DND-41 (cell line): ENCODE data around the gene NKTR.

Experiments used
- ATAC-seq: fragments of 200-7000 bp; cut with Tn5 transposase; 3 replicates; pipeline ENCODE4 v1.9.1; 2021; ENCODE audit warnings: low read depth; ENCODE audit not compliant: insufficient read depth
- DNase-seq: peaks from one replicate; pipeline ENCODE4 v3.0.0-alpha.2; 2020
- H2AFZ ChIP-seq: 2 replicates; pipeline ENCODE4 v1.6.0; 2012; ENCODE audit warnings: low read depth, low read length
- H3K27ac ChIP-seq: 2 replicates; pipeline ENCODE4 v1.5.1; 2012; ENCODE audit warnings: low read length, inconsistent platforms
- H3K27me3 ChIP-seq: fragments of 200-600 bp; sonication (generic); 2 replicates; pipeline ENCODE4 v1.6.0; 2012; ENCODE audit warnings: low read length, mild to moderate bottlenecking, inconsistent platforms; ENCODE audit not compliant: insufficient read depth, poor library complexity
- H3K36me3 ChIP-seq: 2 replicates; pipeline ENCODE4 v1.5.1; 2012; ENCODE audit warnings: low read length, inconsistent platforms; ENCODE audit not compliant: insufficient read depth
- H3K4me1 ChIP-seq: 2 replicates; pipeline ENCODE4 v1.5.1; 2012; ENCODE audit warnings: mild to moderate bottlenecking, low read length; ENCODE audit not compliant: insufficient read depth
- H3K4me2 ChIP-seq: 2 replicates; pipeline ENCODE4 v1.6.0; 2012; ENCODE audit warnings: mild to moderate bottlenecking, moderate library complexity, low read length, inconsistent platforms; ENCODE audit not compliant: insufficient read depth
- H3K4me3 ChIP-seq, 2 experiments: fragments of 200-600 bp in 1 of 2; shearing (Covaris generic) in 1 of 2; 2 replicates each; pipeline ENCODE4 v1.5.1; 2012 to 2016; ENCODE audit warnings: inconsistent platforms in 2 of 2, low read length in 2 of 2, mild to moderate bottlenecking in 2 of 2, low read depth in 1 of 2, moderate library complexity in 1 of 2
- H3K79me2 ChIP-seq: 2 replicates; pipeline ENCODE4 v1.6.0; 2012; ENCODE audit warnings: low read length, inconsistent platforms; ENCODE audit not compliant: insufficient read depth
- H3K9ac ChIP-seq: 2 replicates; pipeline ENCODE4 v1.6.0; 2012; ENCODE audit warnings: low read depth, mild to moderate bottlenecking, inconsistent platforms, low read length, moderate library complexity
- H3K9me3 ChIP-seq: 2 replicates; pipeline ENCODE4 v1.5.1; 2012; ENCODE audit warnings: low read length, moderate library complexity, mild to moderate bottlenecking, inconsistent platforms; ENCODE audit not compliant: insufficient read depth, severe bottlenecking
- H4K20me1 ChIP-seq: 2 replicates; pipeline ENCODE4 v1.6.0; 2012; ENCODE audit warnings: low read length; ENCODE audit not compliant: insufficient read depth
- CTCF ChIP-seq: IDR thresholded peaks from 2 replicates; pipeline ENCODE4 v1.5.1; 2012; ENCODE audit warnings: borderline replicate concordance, low read length, moderate library complexity, mild to moderate bottlenecking; ENCODE audit not compliant: poor library complexity, severe bottlenecking; ENCODE audit errors: extremely low read depth
- EZH2 ChIP-seq: IDR thresholded peaks from 3 replicates; pipeline ENCODE4 v1.6.1; 2012; ENCODE audit warnings: borderline replicate concordance, low read depth, mild to moderate bottlenecking, moderate library complexity, low read length, inconsistent platforms; ENCODE audit not compliant: severe bottlenecking

Gene NKTR

GRCh38 chr3:42660898-42661297 lies 60.4 kb downstream of the NKTR start:
- Histone ChIP-seq H3K4me1 (no peaks in the 10 kb centered on the region), H3K4me2 (no peak overlapping the region), H3K4me3 (no peak overlapping the region), H3K9me3 (no peaks in the 10 kb centered on the region), H3K36me3 (no peaks in the 10 kb centered on the region), H4K20me1 (no peaks in the 10 kb centered on the region), H3K79me2 (no peaks in the 10 kb centered on the region), H3K27ac (no peak overlapping the region), H3K9ac (no peak overlapping the region), H2AFZ (no peak overlapping the region), H3K27me3 (no peaks in the 10 kb centered on the region)
- DNase-seq (no peak), ATAC-seq (no peak)
- TF ChIP-seq EZH2 = no peak

- Histone ChIP-seq H3K27me3 (no peaks in the 10 kb centered on the region), H3K4me3 (no peak overlapping the region), H3K4me2 (no peak overlapping the region), H3K36me3 (no peaks in the 10 kb centered on the region), H3K9ac (no peak overlapping the region), H2AFZ (no peak overlapping the region), H3K79me2 (no peaks in the 10 kb centered on the region), H3K9me3 (no peaks in the 10 kb centered on the region), H3K27ac (no peak overlapping the region), H3K4me1 (no peaks in the 10 kb centered on the region), H4K20me1 (no peaks in the 10 kb centered on the region)
- ATAC-seq = no peak
- no peak for DNase-seq
- TF ChIP-seq CTCF = no peak
- TF ChIP-seq EZH2 = no peak
These were observed 61.1 kb downstream of the NKTR start for GRCh38 chr3:42661593-42662022.

- no peaks in the 10 kb centered on the region for H3K4me1 ChIP-seq
- H3K27ac ChIP-seq = no peak overlapping the region
- DNase-seq = no peak
- no peak overlapping the region for H2AFZ ChIP-seq
- no peak overlapping the region for H3K9ac ChIP-seq
- no peak overlapping the region for H3K4me3 ChIP-seq
- no peaks in the 10 kb centered on the region for H3K36me3 ChIP-seq
- H3K9me3 ChIP-seq = no peaks in the 10 kb centered on the region
- H3K27me3 ChIP-seq = no peaks in the 10 kb centered on the region
- no peak for ATAC-seq
- H4K20me1 ChIP-seq = no peaks in the 10 kb centered on the region
- no peak for TF ChIP-seq CTCF
- TF ChIP-seq EZH2 = no peak
- H3K79me2 ChIP-seq = no peaks in the 10 kb centered on the region
- H3K4me2 ChIP-seq = no peak overlapping the region
These were observed 61.7 kb downstream of the NKTR start for GRCh38 chr3:42662037-42662812.

GRCh38 chr3:42662813-42663535 lies 62.5 kb downstream of the NKTR start:
- Histone ChIP-seq H3K27me3 (no peaks in the 10 kb centered on the region), H3K4me1 (no peaks in the 10 kb centered on the region), H3K79me2 (no peaks in the 10 kb centered on the region), H3K9me3 (no peaks in the 10 kb centered on the region), H2AFZ (no peak overlapping the region), H3K36me3 (no peaks in the 10 kb centered on the region), H3K4me3 (no peak overlapping the region), H4K20me1 (no peaks in the 10 kb centered on the region), H3K9ac (no peak overlapping the region), H3K27ac (no peak overlapping the region), H3K4me2 (no peak overlapping the region)
- TF ChIP-seq EZH2 (no peak), CTCF (no peak)
- ATAC-seq (no peak), DNase-seq (no peak)
